Jurkat, Clone E6-1 (cell line): ENCODE measurements around the gene CADM2. TPM values are rescaled to one million over a fixed set of nuclear protein-coding genes. Genes with fewer than 3 reads are reported as not detected.
"Not testable (repeated sequence)": the region's sequence is repeated elsewhere in the genome, so short reads cannot be mapped to it uniquely, and the experiment has no call there.

ENCODE experiments used
- DNase-seq: peaks from one replicate; pipeline ENCODE4 v3.0.0-alpha.2; 2011; ENCODE audit warnings: low read depth, low spot score
- H3K4me3 ChIP-seq: 2 replicates; pipeline ENCODE4 v1.5.1; 2011; ENCODE audit warnings: mild to moderate bottlenecking, low read length, control low read depth, moderate library complexity
- polyA plus RNA-seq: library from polyadenylated mRNA; unstranded; fragments of >200 nt; gene quantifications from one replicate; pipeline ENCODE4 v1.2.1, GENCODE V29; 2012; ENCODE audit warnings: missing spikeins; ENCODE audit not compliant: insufficient read length, insufficient read depth

CADM2 gene
- polyA plus RNA-seq, result 0.97 TPM

- H3K4me3 ChIP-seq, result peak within 1 kb of the TSS; percentile 57
- peak; percentile 77 for DNase-seq
Measured at GRCh38 chr3:84958495-84959469, at the start of gene CADM2. CADM2 (plus strand) TSS chr3:84958989.

- not testable (repeated sequence) for DNase-seq, H3K4me3 ChIP-seq
Measured at GRCh38 chr3:84918592-84918991, 40.2 kb upstream of the CADM2 start.

GRCh38 chr3:84922682-84923081 is 36.1 kb upstream of the CADM2 start:
- DNase-seq, result no peak
- H3K4me3 ChIP-seq, result no peak overlapping the region

- H3K4me3 ChIP-seq, result no peak overlapping the region
- DNase-seq, result no peak
Measured at GRCh38 chr3:84925571-84925970, 33.2 kb upstream of the CADM2 start.

GRCh38 chr3:84943379-84943778 is 15.4 kb upstream of the CADM2 start:
- H3K4me3 ChIP-seq, result no peak overlapping the region
- no peak for DNase-seq

GRCh38 chr3:84946240-84946639 is 12.5 kb upstream of the CADM2 start:
- H3K4me3 ChIP-seq, result no peak overlapping the region
- DNase-seq, result peak; percentile 35

- H3K4me3 ChIP-seq, result peak overlapping the region; percentile 51
- no peak for DNase-seq
Measured at GRCh38 chr3:84959470-84960271, 882 bp downstream of the CADM2 start.

GRCh38 chr3:84960581-84960980 is 1.8 kb downstream of the CADM2 start:
- H3K4me3 ChIP-seq, result no peak overlapping the region

GRCh38 chr3:84961011-84961410 is 2.2 kb downstream of the CADM2 start:
- DNase-seq, result no peak
- no peak overlapping the region for H3K4me3 ChIP-seq

More at GRCh38 chr3:84960581-84960980, 1.8 kb downstream of the CADM2 start:
- DNase-seq, result no peak

GRCh38 chr3:84961521-84962255 is 2.9 kb downstream of the CADM2 start:
- no peak for DNase-seq
- no peak overlapping the region for H3K4me3 ChIP-seq

GRCh38 chr3:84962415-84962814 is 3.6 kb downstream of the CADM2 start:
- H3K4me3 ChIP-seq, result no peak overlapping the region

GRCh38 chr3:84963137-84963536 is 4.3 kb downstream of the CADM2 start:
- no peak for DNase-seq
- no peak overlapping the region for H3K4me3 ChIP-seq

More at GRCh38 chr3:84962415-84962814, 3.6 kb downstream of the CADM2 start:
- DNase-seq, result no peak

- H3K4me3 ChIP-seq, result no peak overlapping the region
- peak; percentile 18 for DNase-seq
Measured at GRCh38 chr3:84965141-84965540, 6.4 kb downstream of the CADM2 start.

- DNase-seq, result no peak
- H3K4me3 ChIP-seq, result no peak overlapping the region
Measured at GRCh38 chr3:84967767-84968581, 9.2 kb downstream of the CADM2 start.

GRCh38 chr3:84968701-84969235 is 10.0 kb downstream of the CADM2 start:
- H3K4me3 ChIP-seq, result no peak overlapping the region
- no peak for DNase-seq

GRCh38 chr3:84974347-84974746 is 15.6 kb downstream of the CADM2 start:
- no peak overlapping the region for H3K4me3 ChIP-seq
- DNase-seq, result no peak

GRCh38 chr3:84977021-84977420 is 18.2 kb downstream of the CADM2 start:
- H3K4me3 ChIP-seq, result no peak overlapping the region

GRCh38 chr3:84978843-84979242 is 20.1 kb downstream of the CADM2 start:
- DNase-seq, result no peak
- no peak overlapping the region for H3K4me3 ChIP-seq

More at GRCh38 chr3:84977021-84977420, 18.2 kb downstream of the CADM2 start:
- no peak for DNase-seq
